ENCODE data around the gene SERPINI2.
"Not testable (repeated sequence)": the region's sequence is repeated elsewhere in the genome, so short reads cannot be mapped to it uniquely, and the experiment has no call there.

The SERPINI2 gene

DNA sequence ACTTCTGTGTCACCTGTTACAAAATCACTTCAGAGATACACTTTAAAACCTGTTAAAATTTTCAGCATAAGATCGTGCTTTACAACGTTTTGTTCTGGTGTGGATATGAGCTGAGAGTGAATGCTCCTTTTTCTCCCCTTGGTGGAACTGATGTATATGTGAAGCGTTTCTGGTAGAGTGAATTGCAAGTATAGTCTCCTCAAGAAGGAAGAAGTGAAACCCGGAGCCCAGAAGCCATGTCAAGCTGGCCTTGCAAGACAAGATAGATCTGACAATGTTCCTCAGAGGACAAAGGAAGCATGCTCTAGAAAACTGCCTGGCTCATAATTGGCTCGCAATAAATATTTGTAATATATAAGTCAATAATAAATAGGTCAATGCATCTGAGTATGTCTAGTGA lies 23.6 kb downstream of the SERPINI2 start:
- DNase-seq, result no peak

DNA sequence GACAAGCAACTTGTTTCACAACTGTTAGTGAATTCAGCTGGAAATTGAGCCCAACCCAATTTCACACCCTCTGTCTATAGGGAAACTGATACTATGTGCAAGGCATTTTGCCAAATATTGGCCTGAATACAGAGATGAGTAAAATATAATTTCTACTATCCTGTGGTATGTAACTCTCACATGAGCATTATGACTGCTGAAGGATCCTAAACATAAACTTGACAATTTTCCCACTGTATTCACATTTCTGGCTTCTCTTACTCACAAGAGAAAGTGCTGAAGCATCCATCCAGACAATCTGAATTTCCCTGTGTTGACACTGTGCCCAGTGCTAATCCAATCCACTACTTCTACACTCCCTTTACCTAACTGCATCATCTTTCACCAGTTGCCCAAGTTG lies 28.4 kb downstream of the SERPINI2 start:
- DNase-seq, result no peak

GRCh38 chr3:167441256-167441655 lies 32.6 kb downstream of the SERPINI2 start:
- no peak for DNase-seq

GRCh38 chr3:167437428-167438139 lies 36.3 kb downstream of the SERPINI2 start:
- DNase-seq, result no peak

- not testable (repeated sequence) for DNase-seq
These were observed 46.9 kb downstream of the SERPINI2 start for GRCh38 chr3:167426962-167427361.

DNA sequence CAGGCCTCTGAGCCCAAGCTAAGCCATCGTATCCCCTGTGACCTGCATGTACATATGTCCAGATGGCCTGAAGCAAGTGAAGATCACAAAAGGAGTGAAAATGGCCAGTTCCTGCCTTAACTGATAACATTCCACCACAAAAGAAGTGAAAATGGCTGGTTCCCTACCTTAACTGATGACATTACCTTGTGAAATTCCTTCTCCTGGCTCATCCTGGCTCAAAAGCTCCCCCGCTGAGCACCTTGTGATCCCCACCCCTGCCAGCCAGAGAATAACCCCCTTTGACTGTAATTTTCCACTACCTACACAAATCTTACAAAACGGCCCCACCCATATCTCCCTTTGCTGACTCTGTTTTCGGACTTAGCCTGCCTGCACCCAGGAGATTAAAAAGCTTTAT lies 51.4 kb downstream of the SERPINI2 start:
- DNase-seq, result not testable (repeated sequence)

GRCh38 chr3:167409611-167410010 lies 64.2 kb downstream of the SERPINI2 start:
- DNase-seq, result no peak

- no peak for DNase-seq
These were observed 66.9 kb downstream of the SERPINI2 start for GRCh38 chr3:167406876-167407492.

- DNase-seq, result no peak
These were observed 76.0 kb downstream of the SERPINI2 start for GRCh38 chr3:167397826-167398225.

DNA sequence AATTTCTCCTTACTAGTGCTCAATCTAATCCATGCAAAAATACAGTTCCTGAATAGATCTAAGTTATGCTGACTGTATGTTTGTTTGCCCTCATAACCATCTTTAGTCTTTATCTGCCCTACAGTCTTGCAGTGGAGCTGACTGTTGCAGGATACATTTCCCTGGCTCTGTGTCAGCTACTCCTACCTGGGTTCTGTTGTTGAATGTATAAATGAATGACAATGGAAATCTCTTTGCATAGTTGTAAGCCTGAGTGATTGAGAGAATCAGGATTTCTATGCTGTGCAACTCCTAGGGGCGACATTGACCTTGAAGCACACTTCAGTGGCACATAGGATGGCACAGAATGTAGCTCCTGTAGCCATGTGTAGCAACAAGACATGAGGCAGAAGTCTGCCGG lies 77.8 kb downstream of the SERPINI2 start:
- no peak for DNase-seq

- DNase-seq, result no peak
These were observed 79.8 kb downstream of the SERPINI2 start for GRCh38 chr3:167394003-167394402.

Data from CD4-positive, alpha-beta T cell treated with Interleukin-12 subunit alpha and Interleukin-12 subunit beta, for 1 hour (primary cell).